ENCODE measurements around the gene LRTM1. TPM values are rescaled to one million over a fixed set of nuclear protein-coding genes. Genes with fewer than 3 reads are reported as not detected.

LRTM1 gene
- total and polyA plus RNA-seq, 7 donors = 3.1 TPM; not detected in 6

- peak; percentile 88 to 96 (median 90) for ATAC-seq
- Histone ChIP-seq H3K27me3 (ENCODE audit: insufficient read depth in 3 of 3, low read length in 2 of 3) (no peaks in the 10 kb centered on the region), H3K9me3 (no peaks in the 10 kb centered on the region), H3K4me1 (no peaks in the 10 kb centered on the region), H3K27ac (no peak overlapping the region), H3K4me3 (no peak overlapping the region), H3K36me3 (ENCODE audit: insufficient read depth in 1 of 2, low read depth in 1 of 2) (no peaks in the 10 kb centered on the region)
- no peak for DNase-seq
- TF ChIP-seq CTCF (IDR thresholded peaks at IDR 0.05) = peak; percentile 61
- WGBS, 3 donors = 23 to 35% (median 30%) methylated on average over 7 of the region's 7 CpGs
- intact Hi-C loops (cut with DNase I) = loop anchor here (5.0 to 10.0 kb wide), 5 partner anchors 62 to 312 kb away; no protein-coding TSS in a partner anchor
These were observed 57.4 kb downstream of the LRTM1 start for GRCh38 chr3:54870423-54870822.

Measured in psoas muscle (tissue), 8 donors.